ENCODE measurements around the gene RAX2. TPM values are rescaled to one million over a fixed set of nuclear protein-coding genes. Genes with fewer than 3 reads are reported as not detected.
"Not testable (repeated sequence)": the region's sequence is repeated elsewhere in the genome, so short reads cannot be mapped to it uniquely, and the experiment has no call there.

Gene RAX2
- total RNA-seq, 1 donor from 2014 or later, result not detected

DNA sequence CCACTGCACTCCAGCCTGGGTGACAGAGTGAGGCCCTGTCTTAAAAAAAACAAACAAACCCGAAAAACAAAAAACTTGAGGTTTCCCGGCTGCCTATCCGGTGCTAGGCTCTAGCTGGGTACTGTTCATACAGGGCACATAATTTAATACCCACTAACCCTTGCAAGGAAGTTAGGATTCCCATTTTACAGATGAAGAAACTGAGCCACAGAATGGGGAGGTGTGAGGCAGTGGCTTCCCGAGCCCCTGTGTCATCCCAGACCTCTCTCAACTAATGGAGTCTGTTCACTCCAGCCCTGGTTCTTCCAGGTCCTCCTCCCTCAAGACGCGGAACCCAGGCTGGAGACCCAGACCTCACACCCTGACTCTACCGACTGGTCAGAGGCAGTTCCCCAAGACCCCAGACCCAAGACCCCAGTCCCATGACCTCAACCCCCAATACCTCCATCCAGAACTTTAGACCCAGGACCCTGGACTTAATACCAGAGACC is 11.1 kb downstream of the RAX2 start:
- DNase-seq, result no peak

DNA sequence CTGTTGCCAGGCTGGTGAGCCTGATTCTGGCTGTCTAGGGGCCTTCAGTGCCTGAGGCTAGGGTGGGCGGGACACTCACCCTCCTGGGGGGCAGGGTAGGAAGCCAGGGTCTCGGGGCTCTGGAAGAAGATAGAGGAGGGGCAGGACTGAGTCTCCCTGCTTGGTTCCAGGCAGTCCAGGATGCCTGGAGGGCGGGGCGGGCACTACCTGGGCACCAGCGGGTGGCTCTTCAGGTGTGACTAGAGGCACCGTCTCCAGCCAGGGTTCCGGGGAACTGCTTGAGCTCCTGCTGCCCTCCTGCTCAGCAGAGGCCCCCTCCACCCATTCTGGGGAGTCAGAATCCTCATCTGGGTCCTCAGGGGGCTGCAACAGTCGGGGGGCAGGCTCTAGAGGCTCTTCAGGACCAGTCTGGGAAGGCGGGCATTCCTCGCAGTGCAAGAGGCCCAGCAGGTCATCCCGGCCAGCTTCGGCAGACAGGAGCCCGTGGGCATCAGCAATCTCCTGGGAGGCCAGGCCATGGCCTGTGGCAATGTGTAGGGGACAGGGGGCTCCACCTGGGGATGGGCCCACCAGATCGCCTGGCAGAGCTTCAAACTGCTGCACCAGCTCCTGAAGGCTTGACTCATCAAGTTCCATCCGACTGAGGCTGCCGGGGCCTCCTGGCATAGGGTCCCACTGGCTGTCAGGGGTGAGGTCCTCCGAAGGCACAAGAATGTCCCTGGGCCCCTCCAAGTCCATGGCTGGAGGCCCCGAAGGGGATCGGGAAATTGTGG is 12.4 kb downstream of the RAX2 start:
- DNase-seq, result no peak

DNA sequence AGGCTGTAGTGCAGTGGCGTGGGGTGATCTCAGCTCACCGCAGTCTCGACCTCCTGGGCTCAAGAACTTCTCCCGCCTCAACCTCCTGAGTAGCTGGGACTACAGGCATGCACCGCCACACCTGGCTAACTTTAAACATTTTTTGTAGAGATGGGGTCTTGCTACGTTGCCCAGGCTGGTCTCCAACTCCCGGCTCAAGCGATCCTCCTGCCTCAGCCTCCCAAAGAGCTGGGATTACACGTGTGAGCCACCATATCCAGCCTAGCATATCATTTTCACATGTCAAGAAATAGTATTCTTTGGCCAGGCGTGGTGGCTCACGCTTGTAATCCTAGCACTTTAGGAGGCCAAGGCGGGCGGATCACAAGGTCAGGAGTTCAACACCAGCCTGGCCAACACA is 13.7 kb downstream of the RAX2 start:
- not testable (repeated sequence) for DNase-seq

DNA sequence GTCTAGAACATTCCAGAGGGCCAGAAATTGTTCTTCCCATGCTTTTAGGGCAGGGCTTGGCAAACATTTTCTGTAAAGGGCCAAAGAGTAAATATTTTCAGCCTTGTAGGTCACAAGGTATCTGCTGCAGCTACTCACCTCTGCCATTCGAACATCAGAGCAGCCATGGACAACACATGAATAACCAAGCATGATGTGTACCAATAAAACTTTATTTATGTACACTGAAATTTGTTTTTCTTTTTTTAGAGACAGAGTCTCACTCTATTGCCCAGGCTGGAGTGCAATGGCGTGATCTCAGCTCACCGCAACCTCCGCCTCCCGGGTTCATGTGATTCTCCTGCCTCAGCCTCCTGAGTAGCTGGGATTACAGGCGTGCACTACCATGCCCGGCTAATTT is 14.3 kb downstream of the RAX2 start:
- DNase-seq, result not testable (repeated sequence)

DNA sequence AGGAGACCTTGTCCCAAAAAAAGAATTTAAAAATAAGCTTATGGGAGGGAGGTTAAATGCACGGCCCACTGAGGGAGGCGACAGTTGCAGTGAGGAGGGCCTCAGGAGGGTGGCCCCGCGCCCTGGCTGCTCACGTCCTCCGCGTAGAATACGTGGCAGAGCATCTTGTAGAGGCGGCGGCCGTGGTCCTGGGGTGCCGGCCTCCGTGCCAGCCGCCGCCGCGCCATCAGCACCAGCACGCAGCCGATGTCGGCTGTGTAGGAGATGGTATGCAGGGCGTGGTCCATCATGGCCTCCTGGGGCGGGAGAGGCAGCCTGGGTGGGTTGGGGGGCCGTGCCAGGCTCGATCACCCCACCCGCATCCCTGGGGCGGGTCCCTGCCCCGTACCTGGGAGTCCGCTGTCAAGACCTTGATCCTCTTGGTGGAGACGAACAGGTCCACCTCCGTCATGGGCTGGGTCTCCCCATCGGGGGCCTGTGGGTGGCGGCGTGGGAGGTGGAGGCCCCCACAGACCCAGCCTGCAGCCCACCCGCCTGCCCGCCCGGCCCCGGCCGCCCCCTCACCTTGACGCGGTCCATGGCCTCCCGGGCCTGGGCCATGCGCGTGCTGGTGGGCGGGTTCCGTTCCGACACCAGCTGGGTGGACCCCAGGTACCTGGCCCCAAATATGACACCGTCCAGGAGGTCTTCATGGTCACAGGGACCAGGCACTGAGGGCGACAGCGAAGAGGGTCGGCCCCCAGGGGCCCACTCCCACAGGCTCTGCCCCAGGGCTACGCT is 18.2 kb downstream of the RAX2 start:
- no peak for DNase-seq

DNA sequence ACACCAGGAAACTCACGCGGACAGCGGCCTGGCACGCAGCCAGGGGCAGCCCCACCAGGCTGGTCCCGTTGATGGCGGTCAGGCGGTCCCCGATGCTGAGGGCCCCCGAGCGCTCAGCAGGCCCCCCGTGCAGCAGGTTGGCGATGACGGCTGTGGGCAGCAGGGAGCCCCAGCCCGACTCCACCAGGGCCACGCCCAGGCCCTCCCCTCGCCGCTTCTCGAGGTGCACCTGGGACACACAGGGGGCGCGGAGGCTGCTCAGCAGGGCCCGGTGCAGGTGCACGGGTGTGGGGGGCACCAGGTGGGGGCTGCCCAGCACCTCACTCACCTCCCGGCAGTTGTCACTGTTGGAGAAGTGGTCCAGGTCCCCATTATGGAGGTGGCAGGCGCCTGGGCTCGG is 19.5 kb downstream of the RAX2 start:
- no peak for DNase-seq

DNA sequence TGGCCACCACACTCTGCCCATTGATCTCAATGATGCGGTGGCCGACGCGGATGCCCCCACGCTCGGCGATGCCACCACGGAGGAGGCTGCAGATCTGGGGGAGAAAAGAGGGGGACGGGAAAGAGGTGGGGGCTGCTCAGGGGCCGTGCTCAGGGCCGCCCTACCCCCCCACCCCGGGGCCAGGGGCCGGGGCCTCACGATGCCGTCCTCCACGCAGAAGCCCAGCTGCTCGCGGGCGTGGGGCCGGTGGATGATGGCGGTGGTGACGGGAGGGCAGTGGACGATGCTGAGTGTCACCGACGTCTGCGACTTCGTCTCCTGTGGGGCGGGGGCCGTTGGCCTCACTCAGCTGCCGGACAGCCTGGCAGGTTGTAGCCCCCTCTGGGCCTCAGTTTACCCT is 20.8 kb downstream of the RAX2 start:
- DNase-seq, result no peak

DNA sequence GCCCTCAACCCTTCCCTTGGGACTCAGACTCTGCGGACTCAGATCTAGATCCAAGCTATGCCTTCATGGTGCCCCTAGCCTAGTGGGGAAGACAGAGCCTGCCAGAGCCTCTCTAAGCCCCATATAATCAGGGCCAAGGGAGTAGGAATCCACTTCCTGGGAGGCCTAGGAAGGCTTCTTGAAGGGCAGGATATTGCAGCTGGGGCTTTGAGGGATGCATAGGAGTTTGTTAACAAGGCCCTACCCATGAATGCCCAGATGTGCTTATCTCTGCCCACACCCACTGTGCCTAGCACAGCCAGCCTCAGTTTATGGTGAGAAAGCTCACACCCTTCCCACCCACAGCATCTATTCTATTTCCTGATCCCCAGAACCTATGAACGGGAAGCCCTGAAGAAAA is 21.8 kb downstream of the RAX2 start:
- DNase-seq, result no peak

DNA sequence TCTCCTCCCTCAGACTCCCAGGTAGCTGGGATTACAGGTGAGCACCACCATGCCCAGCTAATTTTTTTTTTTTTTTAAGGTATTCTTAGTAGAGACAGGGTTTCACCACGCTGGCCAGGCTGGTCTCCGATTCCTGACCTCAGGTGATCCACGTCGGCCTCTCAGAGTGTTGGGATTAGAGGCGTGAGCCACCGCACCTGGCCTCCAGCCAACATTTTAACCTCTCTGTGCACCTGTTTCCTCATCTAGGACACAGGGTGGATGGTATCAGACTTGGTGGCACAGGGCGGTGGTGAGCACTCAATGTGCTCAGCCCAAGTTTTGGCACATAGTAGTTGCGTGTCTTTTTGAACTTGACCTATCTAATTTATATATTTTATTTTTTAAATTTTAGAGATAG is 23.1 kb downstream of the RAX2 start:
- no peak for DNase-seq

DNA sequence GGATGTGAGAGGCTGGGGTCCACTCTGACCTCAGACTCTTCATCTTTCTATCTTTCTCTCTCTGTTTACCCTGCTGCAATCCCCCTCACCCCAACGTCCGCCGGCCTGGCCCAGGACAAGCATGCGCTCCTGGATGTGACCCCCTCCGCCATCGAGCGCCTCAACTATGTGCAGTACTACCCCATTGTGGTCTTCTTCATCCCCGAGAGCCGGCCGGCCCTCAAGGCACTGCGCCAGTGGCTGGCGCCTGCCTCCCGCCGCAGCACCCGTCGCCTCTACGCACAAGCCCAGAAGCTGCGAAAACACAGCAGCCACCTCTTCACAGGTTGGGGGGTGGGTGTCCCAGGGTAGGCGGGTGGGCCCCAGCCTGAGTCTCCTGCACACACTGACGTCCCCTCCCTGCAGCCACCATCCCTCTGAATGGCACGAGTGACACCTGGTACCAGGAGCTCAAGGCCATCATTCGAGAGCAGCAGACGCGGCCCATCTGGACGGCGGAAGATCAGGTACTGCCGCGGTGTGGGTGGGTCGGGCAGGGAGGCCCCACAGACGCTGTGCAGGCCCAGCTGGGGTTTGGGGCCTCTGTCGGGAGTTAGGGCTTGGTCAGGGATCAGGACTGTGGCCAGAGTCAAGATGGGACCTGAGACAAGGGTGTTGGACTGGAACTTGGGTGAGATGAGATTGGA is 25.5 kb downstream of the RAX2 start:
- DNase-seq, result no peak

DNA sequence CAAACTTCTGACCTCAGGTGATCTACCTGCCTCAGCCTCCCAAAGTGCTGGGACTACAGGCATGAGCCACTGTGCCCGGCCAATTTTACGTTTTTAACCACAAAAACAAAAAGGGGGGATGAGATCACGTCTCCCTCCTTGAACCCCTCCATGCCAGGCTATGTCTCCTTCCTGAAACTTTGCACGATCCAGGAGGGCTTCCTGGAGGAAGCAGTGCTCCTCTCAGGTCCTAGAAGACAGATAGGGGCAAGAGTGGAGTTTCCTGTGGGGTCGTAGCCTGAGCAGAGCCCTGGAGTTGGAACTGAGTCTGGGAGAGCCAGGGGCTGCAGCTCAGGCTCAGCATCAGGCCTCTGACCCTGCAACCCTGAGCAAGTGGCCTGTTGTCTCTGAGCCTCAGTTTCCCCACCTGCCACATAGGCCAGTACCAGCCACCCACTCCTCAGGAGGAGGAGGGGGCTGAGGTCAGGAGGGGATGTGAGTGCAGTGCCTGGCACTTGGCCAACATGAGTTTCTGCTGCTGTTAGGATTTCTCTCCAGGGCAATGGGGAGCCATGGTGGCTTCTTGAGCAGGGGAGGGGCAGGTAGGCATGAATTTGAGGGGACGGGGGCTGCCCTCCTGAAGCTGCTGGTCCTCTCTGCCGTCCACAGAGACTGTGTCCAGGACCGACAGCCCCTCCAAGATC is 26.5 kb downstream of the RAX2 start:
- no peak for DNase-seq

DNA sequence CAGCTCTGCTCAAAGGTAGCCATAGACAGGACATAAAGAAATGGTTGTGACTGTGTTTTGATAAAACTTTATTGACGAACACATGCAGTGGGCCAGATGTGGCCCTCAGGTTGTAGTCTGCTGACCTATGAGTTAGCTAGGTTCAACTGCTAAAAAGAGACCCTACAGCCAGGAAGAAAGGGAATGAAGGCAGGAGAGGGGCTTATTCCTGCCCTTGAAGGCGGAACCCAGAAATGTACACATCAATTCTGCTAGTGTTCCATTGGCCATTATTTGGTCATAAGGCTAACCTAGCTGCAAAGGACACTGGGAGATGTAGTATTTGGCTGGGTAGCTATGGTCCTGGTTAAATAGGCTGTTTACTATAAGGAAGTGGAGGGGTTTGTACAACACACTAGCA is 28.5 kb downstream of the RAX2 start:
- DNase-seq, result no peak

DNA sequence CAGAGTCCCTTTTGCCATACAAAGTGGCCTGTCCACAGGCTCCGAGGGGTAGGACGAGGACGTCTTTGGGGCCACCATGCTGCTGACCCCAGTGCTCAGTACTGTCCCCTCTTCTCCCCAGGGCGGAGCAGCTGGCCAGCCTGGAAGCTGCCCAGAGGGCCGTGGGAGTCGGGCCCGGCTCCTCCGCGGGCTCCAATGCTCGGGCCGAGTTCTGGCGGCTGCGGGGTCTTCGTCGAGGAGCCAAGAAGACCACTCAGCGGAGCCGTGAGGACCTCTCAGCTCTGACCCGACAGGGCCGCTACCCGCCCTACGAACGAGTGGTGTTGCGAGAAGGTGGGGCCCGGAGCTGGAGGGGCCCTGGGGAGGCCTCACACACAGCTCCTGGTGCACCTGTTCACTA is 31.6 kb downstream of the RAX2 start:
- no peak for DNase-seq

DNA sequence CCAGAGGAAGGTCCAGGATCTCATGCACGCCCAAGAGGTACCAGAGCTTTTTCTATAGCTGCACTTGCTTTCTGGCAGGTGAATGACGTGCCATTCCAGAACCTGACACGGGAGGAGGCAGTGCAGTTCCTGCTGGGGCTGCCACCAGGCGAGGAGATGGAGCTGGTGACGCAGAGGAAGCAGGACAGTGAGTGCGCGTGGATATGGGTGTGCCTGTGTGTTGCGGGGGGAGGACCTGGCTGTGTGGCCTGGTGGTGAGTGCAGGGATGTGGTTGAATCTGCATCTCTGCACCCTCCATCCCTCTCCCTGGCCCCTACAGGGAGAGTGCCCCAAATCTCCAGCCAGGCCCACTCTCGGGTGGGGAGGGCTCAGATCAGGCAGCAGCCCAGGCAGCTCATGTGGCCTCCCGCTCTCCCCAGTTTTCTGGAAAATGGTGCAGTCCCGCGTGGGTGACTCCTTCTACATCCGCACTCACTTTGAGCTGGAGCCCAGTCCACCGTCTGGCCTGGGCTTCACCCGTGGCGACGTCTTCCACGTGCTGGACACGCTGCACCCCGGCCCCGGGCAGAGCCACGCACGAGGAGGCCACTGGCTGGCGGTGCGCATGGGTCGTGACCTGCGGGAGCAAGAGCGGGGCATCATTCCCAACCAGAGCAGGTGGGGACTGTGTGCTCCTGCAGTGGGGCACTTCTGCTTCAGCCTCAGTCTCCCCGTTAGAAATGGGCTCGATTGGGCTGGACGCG is 33.4 kb downstream of the RAX2 start:
- no peak for DNase-seq

DNA sequence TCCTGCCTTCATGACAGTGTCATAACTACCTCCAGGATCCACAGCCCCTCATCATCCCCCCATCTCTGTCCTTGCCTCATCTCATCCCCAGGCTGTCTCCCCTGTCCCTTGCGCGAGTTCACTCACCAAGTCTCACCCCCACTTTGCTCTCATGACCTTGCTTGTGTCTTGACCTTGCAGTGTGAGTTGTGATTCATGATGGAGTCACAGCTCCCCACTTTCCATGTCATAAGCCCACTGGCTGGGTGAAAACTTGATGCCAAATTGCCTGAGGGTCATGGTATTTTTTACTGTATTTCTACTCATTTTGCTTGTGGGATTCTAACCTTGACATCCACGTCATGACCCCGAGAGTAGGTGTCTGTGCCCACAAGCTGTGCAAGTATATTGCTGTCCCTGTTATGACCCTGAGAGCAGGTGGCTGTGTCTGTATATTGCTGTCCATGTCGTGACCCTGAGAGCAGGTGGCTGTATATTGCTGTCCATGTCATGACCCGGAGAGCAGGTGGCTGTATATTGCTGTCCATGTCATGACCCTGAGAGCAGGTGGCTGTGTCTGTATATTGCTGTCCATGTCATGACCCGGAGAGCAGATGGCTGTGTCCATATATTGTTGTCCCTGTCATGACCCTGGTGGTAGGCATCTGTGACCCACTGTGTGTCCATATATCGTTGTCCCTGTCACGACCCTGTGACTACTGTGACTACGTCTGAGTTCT is 34.4 kb downstream of the RAX2 start:
- no peak for DNase-seq

DNA sequence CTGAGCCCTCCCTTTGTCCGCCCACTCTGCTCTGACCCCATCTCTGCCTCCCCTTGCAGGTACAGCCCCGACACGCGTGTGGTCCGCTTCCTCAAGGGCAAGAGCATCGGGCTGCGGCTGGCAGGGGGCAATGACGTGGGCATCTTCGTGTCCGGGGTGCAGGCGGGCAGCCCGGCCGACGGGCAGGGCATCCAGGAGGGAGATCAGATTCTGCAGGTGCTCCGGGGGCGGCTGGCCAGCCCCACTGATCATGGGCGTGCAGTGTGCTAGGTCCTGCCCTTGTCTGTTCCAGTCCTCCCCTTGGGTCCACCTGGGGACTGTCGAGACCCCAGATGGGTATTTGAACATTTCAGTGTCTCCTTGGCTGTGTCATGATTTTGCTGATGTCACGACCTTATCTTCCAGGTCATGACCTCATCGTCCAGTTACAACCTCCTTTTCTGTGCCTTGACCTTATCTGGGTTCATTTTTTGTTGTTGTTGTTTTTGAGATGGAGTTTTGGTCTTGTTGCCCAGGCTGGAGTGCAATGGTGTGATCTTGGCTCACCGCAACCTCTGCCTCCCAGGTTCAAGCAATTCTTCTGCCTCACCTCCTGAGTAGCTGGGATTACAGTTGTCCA is 35.8 kb downstream of the RAX2 start:
- no peak for DNase-seq

DNA sequence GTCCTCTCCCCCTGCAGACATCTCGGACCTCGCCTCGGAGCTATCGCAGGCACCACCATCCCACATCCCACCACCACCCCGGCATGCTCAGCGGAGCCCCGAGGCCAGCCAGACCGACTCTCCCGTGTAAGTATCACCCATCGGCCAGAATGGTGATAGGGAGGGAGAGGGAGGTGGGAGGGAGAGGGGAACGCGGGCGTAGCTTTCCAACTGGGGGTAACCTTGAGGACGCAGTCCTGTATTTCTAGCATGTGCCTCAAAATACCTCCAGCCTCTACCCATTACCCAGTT is 37.8 kb downstream of the RAX2 start:
- no peak for DNase-seq

DNA sequence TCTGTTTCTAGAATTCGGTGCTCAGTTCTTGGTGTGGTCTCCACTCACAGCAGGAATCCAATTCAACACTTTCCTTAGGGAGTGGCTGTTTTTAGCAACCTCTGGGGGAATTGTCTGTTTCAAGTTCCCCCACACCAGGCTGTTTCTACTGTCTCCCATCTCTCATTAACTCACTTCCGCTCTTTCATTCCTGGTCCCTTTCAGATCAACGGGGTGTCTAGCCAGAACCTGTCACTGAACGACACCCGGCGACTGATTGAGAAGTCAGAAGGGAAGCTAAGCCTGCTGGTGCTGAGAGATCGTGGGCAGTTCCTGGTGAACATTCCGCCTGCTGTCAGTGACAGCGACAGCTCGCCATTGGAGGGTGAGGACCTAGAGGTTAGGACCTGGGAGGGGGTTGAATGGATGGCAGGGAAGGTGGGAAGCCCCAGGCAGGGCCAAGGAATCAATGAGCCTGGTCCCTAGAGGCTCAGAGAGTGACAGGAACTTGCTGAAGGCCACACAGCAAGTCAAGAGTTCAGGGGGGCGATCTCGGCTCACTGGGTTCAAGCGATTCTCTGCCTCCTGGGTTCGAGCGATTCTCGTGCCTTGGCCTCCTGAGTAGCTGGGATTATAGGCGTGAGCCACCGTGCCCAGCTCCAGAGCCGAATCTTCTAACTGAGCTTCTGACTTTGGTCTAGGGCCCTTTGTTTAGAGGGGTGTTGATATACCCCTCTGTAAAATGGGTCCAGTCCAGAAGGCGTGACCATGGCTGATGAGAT is 38.3 kb downstream of the RAX2 start:
- no peak for DNase-seq

DNA sequence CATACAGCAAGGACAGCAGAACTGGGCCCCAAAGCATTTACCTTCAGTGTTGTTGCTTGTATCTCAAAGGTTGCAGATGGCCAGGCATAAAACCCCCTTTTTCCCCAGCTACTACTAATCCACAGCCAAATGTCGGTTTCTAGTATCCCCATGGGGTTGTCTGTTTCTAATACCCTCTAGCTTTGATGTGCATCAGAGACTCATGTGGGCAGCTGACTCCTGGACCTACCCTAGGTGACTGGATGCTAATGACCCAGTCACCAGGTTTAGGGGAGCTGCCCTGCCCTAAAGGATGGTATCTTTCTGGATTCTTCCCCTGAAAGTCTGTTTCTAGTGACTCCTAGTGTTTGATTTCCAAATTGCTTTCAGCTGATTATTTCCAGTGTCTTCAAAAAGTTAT is 39.9 kb downstream of the RAX2 start:
- DNase-seq, result no peak

DNA sequence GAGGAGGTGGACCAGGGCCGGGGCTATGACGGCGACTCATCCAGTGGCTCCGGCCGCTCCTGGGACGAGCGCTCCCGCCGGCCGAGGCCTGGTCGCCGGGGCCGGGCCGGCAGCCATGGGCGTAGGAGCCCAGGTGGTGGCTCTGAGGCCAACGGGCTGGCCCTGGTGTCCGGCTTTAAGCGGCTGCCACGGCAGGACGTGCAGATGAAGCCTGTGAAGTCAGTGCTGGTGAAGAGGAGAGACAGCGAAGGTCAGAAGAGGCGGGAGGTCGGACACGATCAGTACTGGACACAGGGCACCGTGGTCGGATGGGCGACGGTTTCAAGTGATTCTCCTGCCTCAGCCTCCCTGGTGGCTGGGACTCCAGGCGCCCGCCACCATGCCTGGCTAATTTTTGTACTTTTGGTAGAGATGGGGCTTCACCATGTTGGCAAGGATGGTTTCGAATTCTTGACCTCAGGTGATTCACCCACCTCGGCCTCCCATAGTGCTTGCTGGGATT is 41.5 kb downstream of the RAX2 start:
- no peak for DNase-seq
